WI38 (cell line): ENCODE results near the gene ZNF618.

Experiments used
- H3K4me3 ChIP-seq: 2 replicates; pipeline ENCODE4 v1.5.1; 2011; ENCODE audit warnings: low read depth, mild to moderate bottlenecking, control low read depth, low read length
- CTCF ChIP-seq: IDR thresholded peaks from 2 replicates; pipeline ENCODE4 v1.5.1; 2012; ENCODE audit warnings: low read depth, mild to moderate bottlenecking, control low read depth, low read length

Gene ZNF618

GRCh38 chr9:113898596-113898995 is 22.5 kb downstream of the ZNF618 start:
- no peak for TF ChIP-seq CTCF
- no peak overlapping the region for H3K4me3 ChIP-seq

- no peak for TF ChIP-seq CTCF
- no peak overlapping the region for H3K4me3 ChIP-seq
Measured at GRCh38 chr9:113899205-113899604, 23.1 kb downstream of the ZNF618 start.

GRCh38 chr9:113901221-113901688 is 25.1 kb downstream of the ZNF618 start:
- H3K4me3 ChIP-seq: no peak overlapping the region
- TF ChIP-seq CTCF: no peak

GRCh38 chr9:113903514-113904077 is 27.5 kb downstream of the ZNF618 start:
- no peak for TF ChIP-seq CTCF
- H3K4me3 ChIP-seq: no peak overlapping the region

GRCh38 chr9:113906411-113907110 is 30.5 kb downstream of the ZNF618 start:
- no peak overlapping the region for H3K4me3 ChIP-seq
- TF ChIP-seq CTCF: no peak

- TF ChIP-seq CTCF: no peak
- no peak overlapping the region for H3K4me3 ChIP-seq
Measured at GRCh38 chr9:113907282-113907681, 31.2 kb downstream of the ZNF618 start.

GRCh38 chr9:113909421-113909820 is 33.3 kb downstream of the ZNF618 start:
- H3K4me3 ChIP-seq: no peak overlapping the region
- TF ChIP-seq CTCF: no peak
